IMR-90 (cell line): ENCODE measurements around the gene SLC25A31. TPM values are rescaled to one million over a fixed set of nuclear protein-coding genes. Genes with fewer than 3 reads are reported as not detected.

Experiments used
- ATAC-seq: fragments of 200-7000 bp; cut with Tn5 transposase; 2 replicates; pipeline ENCODE4 v1.9.1; 2020; ENCODE audit warnings: low read depth, mild to moderate bottlenecking, moderate library complexity
- BruUV-seq: library from RNA; stranded (reverse); fragments of 400-500 nt; replicated peaks from 2 replicates; lab custom pipeline; 2021; lab: Mats Ljungman, UMichigan
- CTCF ChIA-PET: fragments of 300-600 bp; formaldehyde crosslinking; extraction: SDS; loops from one replicate; lab custom pipeline; 2021; ENCODE audit warnings: antibody characterized with exemption; lab: Yijun Ruan, JAX
- POLR2A ChIA-PET: fragments of 300-600 bp; sonication (Branson Sonifier 250); formaldehyde crosslinking; loops from one replicate; lab custom pipeline; 2022; ENCODE audit warnings: antibody characterized with exemption; ENCODE audit not compliant: unreplicated experiment; lab: Charles Lee
- DNase-seq: peaks from one replicate; pipeline ENCODE4 v3.0.0; 2013
- H2AFZ ChIP-seq: replicated peaks from 2 replicates; pipeline ENCODE3; 2013; ENCODE audit warnings: low read length, mild to moderate bottlenecking; ENCODE audit not compliant: poor library complexity
- H2AK5ac ChIP-seq: 2 replicates; pipeline ENCODE4 v1.6.1; 2013; ENCODE audit warnings: low read depth, low read length, inconsistent platforms
- H2AK9ac ChIP-seq: replicated peaks from 2 replicates; pipeline ENCODE3; 2013; ENCODE audit warnings: mild to moderate bottlenecking, low read depth, low read length, moderate library complexity; ENCODE audit not compliant: poor library complexity
- H2BK120ac ChIP-seq: 2 replicates; pipeline ENCODE4 v1.6.1; 2013; ENCODE audit warnings: low read depth, low read length, inconsistent platforms
- H2BK15ac ChIP-seq: 3 replicates; pipeline ENCODE4 v1.6.1; 2013; ENCODE audit warnings: low read depth, low read length, inconsistent platforms
- H2BK20ac ChIP-seq: 2 replicates; pipeline ENCODE4 v1.6.1; 2013; ENCODE audit warnings: low read depth, mild to moderate bottlenecking, inconsistent platforms, low read length, moderate library complexity
- H2BK5ac ChIP-seq: 2 replicates; pipeline ENCODE4 v1.6.1; 2013; ENCODE audit warnings: mild to moderate bottlenecking, low read depth, low read length, inconsistent platforms; ENCODE audit not compliant: poor library complexity, severe bottlenecking
- H3K14ac ChIP-seq: replicated peaks from 2 replicates; pipeline ENCODE4 v1.6.1; 2013; ENCODE audit warnings: low read depth, low read length, inconsistent platforms
- H3K18ac ChIP-seq: 2 replicates; pipeline ENCODE4 v1.6.1; 2013; ENCODE audit warnings: low read depth, low read length, control low read depth
- H3K23ac ChIP-seq: 2 replicates; pipeline ENCODE4 v1.6.1; 2013; ENCODE audit warnings: low read depth, low read length, inconsistent platforms
- H3K27ac ChIP-seq: 2 replicates; pipeline ENCODE4 v1.5.1; 2013; ENCODE audit warnings: mild to moderate bottlenecking, control low read depth, low read length; ENCODE audit not compliant: insufficient read depth
- H3K27me3 ChIP-seq: 2 replicates; pipeline ENCODE4 v1.6.1; 2013; ENCODE audit warnings: low read length; ENCODE audit not compliant: control insufficient read depth, insufficient read depth
- H3K36me3 ChIP-seq: 2 replicates; pipeline ENCODE4 v1.6.1; 2013; ENCODE audit warnings: low read length, mixed read lengths; ENCODE audit not compliant: control insufficient read depth, insufficient read depth
- H3K4ac ChIP-seq: 2 replicates; pipeline ENCODE4 v1.6.1; 2013; ENCODE audit warnings: low read depth, low read length, inconsistent platforms
- H3K4me1 ChIP-seq: 2 replicates; pipeline ENCODE4 v1.6.1; 2013; ENCODE audit warnings: low read length, mixed read lengths; ENCODE audit not compliant: control insufficient read depth, insufficient read depth
- H3K4me2 ChIP-seq: 2 replicates; pipeline ENCODE4 v1.6.1; 2013; ENCODE audit warnings: low read depth, mild to moderate bottlenecking, control low read depth, low read length, moderate library complexity
- H3K4me3 ChIP-seq: 2 replicates; pipeline ENCODE4 v1.5.1; 2013; ENCODE audit warnings: low read depth, mild to moderate bottlenecking, control low read depth, low read length, moderate library complexity; ENCODE audit not compliant: insufficient read depth
- H3K56ac ChIP-seq: 2 replicates; pipeline ENCODE4 v1.6.1; 2013; ENCODE audit warnings: low read length, inconsistent platforms; ENCODE audit not compliant: insufficient read depth; ENCODE audit errors: extremely low read depth
- H3K79me1 ChIP-seq, 2 experiments: 2 replicates each; pipeline ENCODE4 v1.6.1; 2013; ENCODE audit warnings: low read length in 2 of 2, inconsistent platforms in 1 of 2, low read depth in 1 of 2
- H3K9ac ChIP-seq: 2 replicates; pipeline ENCODE4 v1.6.1; 2013; ENCODE audit warnings: low read depth, low read length, control low read depth
- H3K9me1 ChIP-seq: 2 replicates; pipeline ENCODE4 v1.6.1; 2013; ENCODE audit warnings: low read length, inconsistent platforms; ENCODE audit not compliant: insufficient read depth
- H3K9me3 ChIP-seq: 2 replicates; pipeline ENCODE4 v1.6.1; 2013; ENCODE audit warnings: low read length; ENCODE audit not compliant: control insufficient read depth, insufficient read depth
- H4K20me1 ChIP-seq: 2 replicates; pipeline ENCODE4 v1.6.1; 2013; ENCODE audit warnings: low read length, inconsistent platforms; ENCODE audit not compliant: insufficient read depth
- H4K5ac ChIP-seq: 2 replicates; pipeline ENCODE4 v1.6.1; 2013; ENCODE audit warnings: mild to moderate bottlenecking, low read depth, low read length, control low read depth
- H4K8ac ChIP-seq, 2 experiments: 2 replicates each; pipeline ENCODE4 v1.6.1; 2013; ENCODE audit warnings: low read depth in 2 of 2, low read length in 2 of 2, control low read depth in 1 of 2, inconsistent platforms in 1 of 2
- H4K91ac ChIP-seq: 2 replicates; pipeline ENCODE4 v1.6.1; 2013; ENCODE audit warnings: low read depth, low read length, inconsistent platforms; ENCODE audit not compliant: insufficient read depth
- CTCF ChIP-seq: conservative IDR thresholded peaks from 2 replicates; pipeline ENCODE4 v1.5.1; 2012; ENCODE audit warnings: mild to moderate bottlenecking, low read depth, low read length, improper control_type of control experiment
- FOS ChIP-seq: fragments of 150-350 bp; IDR thresholded peaks from 2 replicates; pipeline ENCODE4 v1.6.1; 2016; ENCODE audit warnings: low read depth, low read length
- MAFK ChIP-seq: IDR thresholded peaks from 2 replicates; pipeline ENCODE4 v1.6.1; 2012; ENCODE audit warnings: low read depth, low read length, improper control_type of control experiment
- NFE2L2 ChIP-seq: fragments of 150-350 bp; IDR thresholded peaks from 2 replicates; pipeline ENCODE4 v1.6.1; 2016; ENCODE audit warnings: low read depth, mild to moderate bottlenecking, low read length
- RCOR1 ChIP-seq: IDR thresholded peaks from 2 replicates; pipeline ENCODE4 v1.6.1; 2012; ENCODE audit warnings: mild to moderate bottlenecking, low read length, improper control_type of control experiment; ENCODE audit not compliant: insufficient replicate concordance
- RFX5 ChIP-seq: IDR thresholded peaks from 2 replicates; pipeline ENCODE4 v1.8.0; 2012; ENCODE audit warnings: low read depth, mild to moderate bottlenecking, low read length, moderate library complexity
- SMC3 ChIP-seq: fragments of 150-350 bp; IDR thresholded peaks from 2 replicates; pipeline ENCODE4 v1.6.1; 2016; ENCODE audit warnings: low read depth, mild to moderate bottlenecking, antibody characterized with exemption, low read length, moderate library complexity
- USF2 ChIP-seq: fragments of 150-350 bp; IDR thresholded peaks from 2 replicates; pipeline ENCODE4 v1.6.1; 2017; ENCODE audit warnings: mild to moderate bottlenecking, antibody characterized with exemption, low read length, low read depth
- WGBS, 2 experiments: methylation state at CpG; one replicate each; pipeline versions ENCODE4 v1.1.5 to v1.1.7; 2013; ENCODE audit warnings: missing lambda C conversion rate in 2 of 2; ENCODE audit not compliant: insufficient read length in 1 of 2; ENCODE audit errors: extremely low coverage in 2 of 2; 5-methylcytosine and 5-hydroxymethylcytosine counted together
- dilution Hi-C: fragments of 300-500 bp; cut with HindIII; formaldehyde crosslinking; loops from one replicate; pipeline ENCODE4 v1.14.3; 2018; ENCODE audit warnings: low sequenced_read_pairs; ENCODE audit not compliant: unreplicated experiment
- in situ Hi-C: fragments of 300-500 bp; cut with MboI; formaldehyde crosslinking; loops from 3 replicates; pipeline ENCODE4 v1.14.3; 2019; ENCODE audit warnings: low sequenced_read_pairs, inconsistent platforms, mixed read lengths
- intact Hi-C: fragments of 100-400 bp; cut with micrococcal nuclease; formaldehyde crosslinking; loops from 2 replicates; pipeline ENCODE4 v1.10.0; 2022
- polyA plus RNA-seq, 3 experiments: library from polyadenylated mRNA; depleted of rRNA; stranded (reverse); fragments of >200 nt; gene quantifications; 2 replicates each; pipeline ENCODE4 v1.2.3, GENCODE V29; 2012; ENCODE audit warnings: low replicate concordance in 1 of 3
- total RNA-seq: library from RNA; depleted of rRNA; stranded (reverse); fragments of >200 nt; gene quantifications from 2 replicates; pipeline ENCODE4 v1.2.3, GENCODE V29; 2012

SLC25A31 gene
- total and polyA plus RNA-seq, 2 of the 4 experiments (the other 2 are of a cell fraction): not detected

GRCh38 chr4:127686658-127687057, 43.5 kb upstream of the SLC25A31 start:
- Histone ChIP-seq H2BK20ac (no peak overlapping the region), H3K27ac (no peak overlapping the region), H2AFZ (no peak overlapping the region), H3K9me1 (no peaks in the 10 kb centered on the region), H3K18ac (no peak overlapping the region), H3K36me3 (0 out of 2 replicates have a peak, but pooled peaks cover 1% of the 10 kb centered on the region), H3K4ac (no peak overlapping the region), H4K20me1 (no peaks in the 10 kb centered on the region), H2BK120ac (no peak overlapping the region), H3K23ac (no peak overlapping the region), H3K4me3 (no peak overlapping the region), H3K4me2 (no peak overlapping the region), H3K27me3 (no peaks in the 10 kb centered on the region), H4K91ac (no peak overlapping the region), H2BK5ac (no peak overlapping the region), H3K4me1 (0 out of 2 replicates have a peak, but pooled peaks cover 2% of the 10 kb centered on the region), H2AK5ac (no peak overlapping the region), H3K79me1 (no peaks in the 10 kb centered on the region; a peak in 1 of 4 replicates), H4K5ac (no peak overlapping the region), H3K14ac (no peak overlapping the region), H2BK15ac (no peak overlapping the region), H3K9me3 (no peaks in the 10 kb centered on the region), H3K9ac (no peak overlapping the region), H4K8ac (no peak overlapping the region), H3K56ac (no peak overlapping the region), H2AK9ac (no peak overlapping the region)
- ATAC-seq: peak; percentile 11; the same call in 1 of the 2 replicates
- ChIA-PET CTCF (no interaction called here), POLR2A (no interaction called here)
- in situ Hi-C loops (no loop called here), dilution Hi-C loops (no loop called here), intact Hi-C loops (no loop called here)
- no CpG with 5 or more reads among the region's 2 CpGs for WGBS, 2 experiments
- TF ChIP-seq MAFK (no peak), RFX5 (no peak), SMC3 (no peak), USF2 (no peak), CTCF (no peak), RCOR1 (no peak), NFE2L2 (no peak), FOS (no peak)
- peak; percentile 33 for DNase-seq
- no TSS peak for BruUV-seq
